Measurements from ENCODE around the gene MFF. TPM values are rescaled to one million over a fixed set of nuclear protein-coding genes. Genes with fewer than 3 reads are reported as not detected.

The MFF gene
- total RNA-seq, 1 donor from 2014 or later = 84.1 TPM

GRCh38 chr2:227390468-227391256 is 65.6 kb downstream of the MFF start:
- DNase-seq (ENCODE audit: low read depth, low spot score) = no peak
- no peaks in the 10 kb centered on the region for H3K27me3 Mint-ChIP-seq (ENCODE audit: low read depth)
- no peaks in the 10 kb centered on the region for H3K36me3 Mint-ChIP-seq (ENCODE audit: low read depth)
- H3K4me3 Mint-ChIP-seq = no peak overlapping the region
- TF ChIP-seq CTCF (conservative IDR thresholded peaks at IDR 0.05) = no peak
- H3K4me1 Mint-ChIP-seq = peaks cover 7% of the 10 kb centered on the region
- H3K9me3 Mint-ChIP-seq = no peaks in the 10 kb centered on the region
- no peak overlapping the region for H3K27ac Mint-ChIP-seq (ENCODE audit: unreplicated experiment)

- DNase-seq (ENCODE audit: low read depth, low spot score) = no peak
- H3K9me3 Mint-ChIP-seq = no peaks in the 10 kb centered on the region
- no peak for TF ChIP-seq CTCF (conservative IDR thresholded peaks at IDR 0.05)
- H3K4me1 Mint-ChIP-seq = peaks cover 7% of the 10 kb centered on the region
- H3K27me3 Mint-ChIP-seq (ENCODE audit: low read depth) = no peaks in the 10 kb centered on the region
- no peaks in the 10 kb centered on the region for H3K36me3 Mint-ChIP-seq (ENCODE audit: low read depth)
- no peak overlapping the region for H3K4me3 Mint-ChIP-seq
- no peak overlapping the region for H3K27ac Mint-ChIP-seq (ENCODE audit: unreplicated experiment)
Observed at GRCh38 chr2:227394401-227394800, 69.3 kb downstream of the MFF start.

GRCh38 chr2:227395556-227395955 is 70.5 kb downstream of the MFF start:
- Mint-ChIP-seq H3K4me3 (no peak overlapping the region), H3K27ac (ENCODE audit: unreplicated experiment) (no peak overlapping the region), H3K4me1 (peaks cover 7% of the 10 kb centered on the region), H3K27me3 (ENCODE audit: low read depth) (no peaks in the 10 kb centered on the region), H3K9me3 (no peaks in the 10 kb centered on the region), H3K36me3 (ENCODE audit: low read depth) (no peaks in the 10 kb centered on the region)
- DNase-seq (ENCODE audit: low read depth, low spot score) = no peak
- no peak for TF ChIP-seq CTCF (conservative IDR thresholded peaks at IDR 0.05)

GRCh38 chr2:227397562-227397961 is 72.5 kb downstream of the MFF start:
- Mint-ChIP-seq H3K27me3 (ENCODE audit: low read depth) (no peaks in the 10 kb centered on the region), H3K4me1 (peaks cover 7% of the 10 kb centered on the region), H3K9me3 (no peaks in the 10 kb centered on the region), H3K27ac (ENCODE audit: unreplicated experiment) (no peak overlapping the region), H3K4me3 (no peak overlapping the region), H3K36me3 (ENCODE audit: low read depth) (no peaks in the 10 kb centered on the region)
- TF ChIP-seq CTCF (conservative IDR thresholded peaks at IDR 0.05) = no peak
- DNase-seq (ENCODE audit: low read depth, low spot score) = no peak

GRCh38 chr2:227398684-227399670 is 73.9 kb downstream of the MFF start:
- H3K27me3 Mint-ChIP-seq (ENCODE audit: low read depth) = no peaks in the 10 kb centered on the region
- H3K9me3 Mint-ChIP-seq = no peaks in the 10 kb centered on the region
- TF ChIP-seq CTCF (conservative IDR thresholded peaks at IDR 0.05) = no peak
- no peaks in the 10 kb centered on the region for H3K4me1 Mint-ChIP-seq
- H3K36me3 Mint-ChIP-seq (ENCODE audit: low read depth) = no peaks in the 10 kb centered on the region
- H3K27ac Mint-ChIP-seq (ENCODE audit: unreplicated experiment) = no peak overlapping the region
- DNase-seq (ENCODE audit: low read depth, low spot score) = no peak
- H3K4me3 Mint-ChIP-seq = no peak overlapping the region

Data from neural crest cell (in vitro differentiated cells).